Sigmoid colon (tissue), 7 donors: Measurements from ENCODE around the gene LCE3E. TPM values are rescaled to one million over a fixed set of nuclear protein-coding genes. Genes with fewer than 3 reads are reported as not detected.

Source experiments
- DNase-seq: peaks from one replicate; pipeline ENCODE4 v3.0.0-alpha.2; 2019
- H3K27ac ChIP-seq, 4 donors: fragments of 200-600 bp; sonication (generic); one replicate each; pipeline ENCODE4 v1.5.1; 2016 to 2019; ENCODE audit warnings: mild to moderate bottlenecking in 1 of 4
- H3K27me3 ChIP-seq, 3 donors: fragments of 200-600 bp; sonication (generic); one replicate each; pipeline ENCODE4 v1.5.1; 2019; ENCODE audit warnings: mild to moderate bottlenecking in 1 of 3
- H3K36me3 ChIP-seq, 4 donors: fragments of 200-600 bp; sonication (generic); one replicate each; pipeline ENCODE4 v1.5.1; 2016 to 2019
- H3K4me1 ChIP-seq, 4 donors: fragments of 200-600 bp; sonication (generic); one replicate each; pipeline ENCODE4 v1.5.1; 2017 to 2019
- H3K4me3 ChIP-seq, 4 donors: fragments of 200-600 bp; sonication (generic); one replicate each; pipeline ENCODE4 v1.5.1; 2017 to 2019; ENCODE audit warnings: mild to moderate bottlenecking in 2 of 4, moderate library complexity in 1 of 4
- H3K9me3 ChIP-seq, 4 donors: fragments of 200-600 bp in 3 of 4; sonication (generic) in 3 of 4; one replicate each; pipeline versions ENCODE4 v1.5.1 to v1.6.1; 2013 to 2019
- CTCF ChIP-seq, 4 experiments: fragments of 450-650 bp in 3 of 4; fragments of 200-600 bp in 1 of 4; IDR thresholded peaks; one replicate each; pipeline ENCODE4 v1.5.1; 2016 to 2019; ENCODE audit warnings: antibody characterized with exemption in 4 of 4, mild to moderate bottlenecking in 3 of 4, moderate library complexity in 2 of 4
- EP300 ChIP-seq, 4 donors: sonication (generic); formaldehyde crosslinking; IDR thresholded peaks; one replicate each; pipeline ENCODE4 v1.6.1; 2017; ENCODE audit warnings: antibody characterized with exemption in 4 of 4
- POLR2A ChIP-seq, 2 donors: fragments of 450-650 bp; IDR thresholded peaks; one replicate each; pipeline ENCODE4 v1.6.1; 2016; ENCODE audit warnings: antibody characterized with exemption in 2 of 2, mild to moderate bottlenecking in 2 of 2, moderate library complexity in 2 of 2
- POLR2AphosphoS5 ChIP-seq, 4 donors: sonication (generic); formaldehyde crosslinking; IDR thresholded peaks; one replicate each; pipeline ENCODE4 v1.6.1; 2017; ENCODE audit warnings: antibody characterized with exemption in 4 of 4
- WGBS, 2 donors: extraction: QIAGEN DNeasy Blood & Tissue Kit; methylation state at CpG; one replicate each; pipeline ENCODE4 v1.1.7; 2013; 5-methylcytosine and 5-hydroxymethylcytosine counted together
- intact Hi-C: fragments of 100-400 bp; cut with DNase I; formaldehyde crosslinking; loops from one replicate; pipeline ENCODE4 v1.15.1; 2023
- polyA plus RNA-seq, 3 donors: library from polyadenylated mRNA; stranded (reverse); fragments of 200-250 nt; gene quantifications; one replicate each; pipeline ENCODE4 v1.2.3, GENCODE V29; 2013
- total RNA-seq, 4 donors: library from RNA; depleted of rRNA; stranded (reverse); fragments of >200 nt; gene quantifications; one replicate each; pipeline ENCODE4 v1.1.0, GENCODE V29; 2016
- donor health status: healthy with polysubstance abuse.
- donor health status: Bipolar disorder and iron deficiency.
- donor health status: healthy.

LCE3E gene
- total and polyA plus RNA-seq, 7 donors: not detected

GRCh38 chr1:152537496-152537895, 29.1 kb downstream of the LCE3E start:
- WGBS, 2 donors: 31 to 46% methylated on average over 4 of the region's 4 CpGs

GRCh38 chr1:152535774-152536173, 30.8 kb downstream of the LCE3E start:
- no peak for DNase-seq
- H3K9me3 ChIP-seq: peaks cover 0 to 5% (median 0%) of the 10 kb centered on the region in 4 donors
- intact Hi-C loops: no loop called here
- no peak overlapping the region for H3K4me3 ChIP-seq
- WGBS, 2 donors: 79 to 81% methylated on average over 3 of the region's 3 CpGs
- no peak for TF ChIP-seq POLR2A (IDR thresholded peaks at IDR 0.05)
- TF ChIP-seq CTCF (IDR thresholded peaks at IDR 0.05): no peak
- TF ChIP-seq EP300 (IDR thresholded peaks at IDR 0.05): no peak
- no peak for TF ChIP-seq POLR2AphosphoS5 (IDR thresholded peaks at IDR 0.05)
- H3K27ac ChIP-seq: no peak overlapping the region
- H3K36me3 ChIP-seq: no peaks in the 10 kb centered on the region
- peaks cover 0 to 5% (median 0%) of the 10 kb centered on the region in 3 donors for H3K27me3 ChIP-seq
- no peaks in the 10 kb centered on the region for H3K4me1 ChIP-seq

More at GRCh38 chr1:152537496-152537895, 29.1 kb downstream of the LCE3E start:
- no peak for DNase-seq
- H3K27ac ChIP-seq: no peak overlapping the region
- H3K4me3 ChIP-seq: no peak overlapping the region
- peaks cover 0 to 5% (median 0%) of the 10 kb centered on the region in 3 donors for H3K27me3 ChIP-seq
- no peaks in the 10 kb centered on the region for H3K9me3 ChIP-seq
- TF ChIP-seq CTCF (IDR thresholded peaks at IDR 0.05): no peak
- TF ChIP-seq POLR2A (IDR thresholded peaks at IDR 0.05): no peak
- no peak for TF ChIP-seq POLR2AphosphoS5 (IDR thresholded peaks at IDR 0.05)
- no peak for TF ChIP-seq EP300 (IDR thresholded peaks at IDR 0.05)
- no peaks in the 10 kb centered on the region for H3K36me3 ChIP-seq
- intact Hi-C loops: no loop called here
- H3K4me1 ChIP-seq: no peaks in the 10 kb centered on the region

GRCh38 chr1:152533327-152533938, 33.1 kb downstream of the LCE3E start:
- Histone ChIP-seq H3K27me3 (peaks cover 0 to 5% (median 0%) of the 10 kb centered on the region in 3 donors), H3K36me3 (no peaks in the 10 kb centered on the region), H3K27ac (no peak overlapping the region), H3K4me3 (no peak overlapping the region), H3K4me1 (no peaks in the 10 kb centered on the region), H3K9me3 (peaks cover 0 to 6% (median 0%) of the 10 kb centered on the region in 4 donors)
- 20 to 25% methylated on average over 7 of the region's 7 CpGs for WGBS, 2 donors
- TF ChIP-seq EP300 (IDR thresholded peaks at IDR 0.05): no peak
- TF ChIP-seq CTCF (IDR thresholded peaks at IDR 0.05): peak in 1 of 4 experiments; percentile 15
- TF ChIP-seq POLR2A (IDR thresholded peaks at IDR 0.05): no peak
- TF ChIP-seq POLR2AphosphoS5 (IDR thresholded peaks at IDR 0.05): no peak
- no peak for DNase-seq
- intact Hi-C loops: no loop called here

GRCh38 chr1:152525080-152525641, 41.4 kb downstream of the LCE3E start:
- Histone ChIP-seq H3K27me3 (no peaks in the 10 kb centered on the region), H3K9me3 (peaks cover 0 to 7% (median 0%) of the 10 kb centered on the region in 4 donors), H3K4me1 (no peaks in the 10 kb centered on the region), H3K27ac (no peak overlapping the region), H3K36me3 (no peaks in the 10 kb centered on the region), H3K4me3 (no peak overlapping the region)
- WGBS, 2 donors: 25 to 38% methylated on average over 1 of the region's 1 CpG
- TF ChIP-seq POLR2AphosphoS5 (IDR thresholded peaks at IDR 0.05): no peak
- no peak for TF ChIP-seq POLR2A (IDR thresholded peaks at IDR 0.05)
- TF ChIP-seq CTCF (IDR thresholded peaks at IDR 0.05): no peak
- no peak for TF ChIP-seq EP300 (IDR thresholded peaks at IDR 0.05)
- DNase-seq: no peak
- intact Hi-C loops: no loop called here
